ENCODE measurements around the gene TPCN1. TPM values are rescaled to one million over a fixed set of nuclear protein-coding genes. Genes with fewer than 3 reads are reported as not detected.

Gene TPCN1
- total and polyA plus RNA-seq, 2 donors (not counting 1 experiment from before 2014, with no cell fraction given): 17.2 to 17.8 TPM

DNA sequence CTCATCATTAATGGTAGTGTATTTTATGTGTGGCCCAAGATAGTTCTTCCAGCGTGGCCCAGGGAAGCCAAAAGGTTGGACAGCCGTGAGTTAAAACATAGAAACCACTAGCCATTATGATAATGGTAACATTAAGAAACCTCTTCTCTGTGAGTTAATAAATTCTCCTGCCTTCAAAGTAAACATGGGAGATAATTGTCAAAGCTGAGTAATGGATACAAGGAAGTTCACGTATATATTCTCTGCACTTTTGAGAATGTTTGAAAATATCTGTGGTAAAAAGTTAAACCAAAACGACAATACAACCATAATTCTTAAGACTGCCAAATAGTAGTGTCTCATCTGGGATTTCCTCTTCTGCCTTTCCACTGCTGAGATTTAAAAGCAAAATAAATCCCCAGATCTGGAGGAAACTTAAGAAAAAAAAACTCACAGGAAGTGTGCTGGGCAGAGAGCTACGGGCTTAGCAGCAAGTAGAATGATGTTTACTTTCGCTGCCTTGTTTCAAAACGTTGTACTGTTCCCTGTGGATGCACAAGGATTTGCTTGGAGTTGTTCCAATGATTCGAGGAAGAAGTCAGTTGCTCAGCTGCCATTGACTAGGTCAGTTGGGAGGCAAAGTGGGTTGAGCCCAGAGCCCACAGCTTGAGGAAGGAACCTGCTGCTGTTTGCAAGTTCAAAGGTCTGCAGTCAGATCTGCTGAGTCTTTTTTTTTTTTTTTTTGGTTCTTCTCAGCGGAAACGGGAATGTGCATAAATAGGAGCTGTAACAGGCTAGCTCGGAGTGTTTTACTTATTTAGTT, 1.7 kb downstream of the TPCN1 start:
- peak; percentile 85 to 96 for DNase-seq (ENCODE audit: low read depth in 2 of 2)
- TF ChIP-seq, protein P1, sequence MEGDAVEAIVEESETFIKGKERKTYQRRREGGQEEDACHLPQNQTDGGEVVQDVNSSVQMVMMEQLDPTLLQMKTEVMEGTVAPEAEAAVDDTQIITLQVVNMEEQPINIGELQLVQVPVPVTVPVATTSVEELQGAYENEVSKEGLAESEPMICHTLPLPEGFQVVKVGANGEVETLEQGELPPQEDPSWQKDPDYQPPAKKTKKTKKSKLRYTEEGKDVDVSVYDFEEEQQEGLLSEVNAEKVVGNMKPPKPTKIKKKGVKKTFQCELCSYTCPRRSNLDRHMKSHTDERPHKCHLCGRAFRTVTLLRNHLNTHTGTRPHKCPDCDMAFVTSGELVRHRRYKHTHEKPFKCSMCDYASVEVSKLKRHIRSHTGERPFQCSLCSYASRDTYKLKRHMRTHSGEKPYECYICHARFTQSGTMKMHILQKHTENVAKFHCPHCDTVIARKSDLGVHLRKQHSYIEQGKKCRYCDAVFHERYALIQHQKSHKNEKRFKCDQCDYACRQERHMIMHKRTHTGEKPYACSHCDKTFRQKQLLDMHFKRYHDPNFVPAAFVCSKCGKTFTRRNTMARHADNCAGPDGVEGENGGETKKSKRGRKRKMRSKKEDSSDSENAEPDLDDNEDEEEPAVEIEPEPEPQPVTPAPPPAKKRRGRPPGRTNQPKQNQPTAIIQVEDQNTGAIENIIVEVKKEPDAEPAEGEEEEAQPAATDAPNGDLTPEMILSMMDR (conservative IDR thresholded peaks at IDR 0.05 in 1 of 2, IDR thresholded peaks at IDR 0.05 in 1 of 2; ENCODE audit: low read depth in 1 of 2, low read length in 2 of 2): no peak
- no peak for TF ChIP-seq EZH2 (IDR thresholded peaks at IDR 0.05; ENCODE audit: low read length, missing control alignments)
- Histone ChIP-seq H3K27me3 (ENCODE audit: control insufficient read depth, insufficient read depth, low read length) (no peaks in the 10 kb centered on the region), H3K27ac (ENCODE audit: insufficient read depth, low read length) (peak overlapping the region; percentile 68), H3K4me3 (replicated peaks in 1 of 4; ENCODE audit: control extremely low read depth in 1 of 4, insufficient read depth in 1 of 4, low read depth in 3 of 4, low read length in 4 of 4) (peak overlapping the region; percentile 29 to 82 (median 73)), H2AFZ (ENCODE audit: low read length) (no peak overlapping the region), H3K36me3 (ENCODE audit: control insufficient read depth, insufficient read depth, low read length) (peaks cover 2% of the 10 kb centered on the region), H3K4me2 (ENCODE audit: extremely low read depth, insufficient read depth, low read length) (peak overlapping the region; percentile 93), H3K4me1 (ENCODE audit: control insufficient read depth, extremely low read depth, insufficient read depth, low read length) (peaks cover 12% of the 10 kb centered on the region), H3K9ac (ENCODE audit: insufficient read depth, low read length) (peak overlapping the region; percentile 22), H4K20me1 (ENCODE audit: control insufficient read depth, extremely low read depth, insufficient read depth, low read length) (no peaks in the 10 kb centered on the region), H3K9me3 (ENCODE audit: control insufficient read depth, insufficient read depth, low read depth, low read length) (no peaks in the 10 kb centered on the region), H3K79me2 (ENCODE audit: control insufficient read depth, insufficient read depth, low read length) (peaks cover 3% of the 10 kb centered on the region)

DNA sequence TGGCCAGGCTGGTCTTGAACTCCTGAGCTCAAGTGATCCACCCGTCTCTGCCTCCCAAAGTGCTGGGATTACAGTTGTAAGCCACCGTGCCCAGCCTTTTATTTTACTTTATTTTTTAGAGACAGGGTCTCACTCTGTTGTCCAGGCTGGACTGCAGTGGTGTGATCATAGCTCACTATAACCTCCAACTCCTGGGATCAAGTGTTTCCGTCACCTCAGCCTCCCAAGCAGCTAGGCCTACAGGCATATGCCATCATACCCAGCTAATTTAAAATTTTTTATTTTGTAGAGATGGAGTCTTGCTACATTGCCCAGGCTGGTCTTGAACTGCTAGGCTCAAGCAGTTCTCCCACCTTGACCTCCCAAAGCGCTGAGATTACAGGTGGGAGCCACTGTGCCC, 3.7 kb downstream of the TPCN1 start:
- Histone ChIP-seq H4K20me1 (ENCODE audit: control insufficient read depth, extremely low read depth, insufficient read depth, low read length) (no peaks in the 10 kb centered on the region), H2AFZ (ENCODE audit: low read length) (no peak overlapping the region), H3K79me2 (ENCODE audit: control insufficient read depth, insufficient read depth, low read length) (peaks cover 3% of the 10 kb centered on the region), H3K36me3 (ENCODE audit: control insufficient read depth, insufficient read depth, low read length) (peaks cover 2% of the 10 kb centered on the region), H3K27me3 (ENCODE audit: control insufficient read depth, insufficient read depth, low read length) (no peaks in the 10 kb centered on the region), H3K9ac (ENCODE audit: insufficient read depth, low read length) (no peak overlapping the region), H3K4me2 (ENCODE audit: extremely low read depth, insufficient read depth, low read length) (no peak overlapping the region), H3K4me1 (ENCODE audit: control insufficient read depth, extremely low read depth, insufficient read depth, low read length) (peaks cover 12% of the 10 kb centered on the region), H3K27ac (ENCODE audit: insufficient read depth, low read length) (no peak overlapping the region), H3K9me3 (ENCODE audit: control insufficient read depth, insufficient read depth, low read depth, low read length) (no peaks in the 10 kb centered on the region), H3K4me3 (replicated peaks in 1 of 4; ENCODE audit: control extremely low read depth in 1 of 4, insufficient read depth in 1 of 4, low read depth in 3 of 4, low read length in 4 of 4) (no peak overlapping the region)
- no peak for TF ChIP-seq EZH2 (IDR thresholded peaks at IDR 0.05; ENCODE audit: low read length, missing control alignments)
- TF ChIP-seq, protein P1 (conservative IDR thresholded peaks at IDR 0.05 in 1 of 2, IDR thresholded peaks at IDR 0.05 in 1 of 2; ENCODE audit: low read depth in 1 of 2, low read length in 2 of 2): no peak
- no peak for DNase-seq (ENCODE audit: low read depth in 2 of 2)

DNA sequence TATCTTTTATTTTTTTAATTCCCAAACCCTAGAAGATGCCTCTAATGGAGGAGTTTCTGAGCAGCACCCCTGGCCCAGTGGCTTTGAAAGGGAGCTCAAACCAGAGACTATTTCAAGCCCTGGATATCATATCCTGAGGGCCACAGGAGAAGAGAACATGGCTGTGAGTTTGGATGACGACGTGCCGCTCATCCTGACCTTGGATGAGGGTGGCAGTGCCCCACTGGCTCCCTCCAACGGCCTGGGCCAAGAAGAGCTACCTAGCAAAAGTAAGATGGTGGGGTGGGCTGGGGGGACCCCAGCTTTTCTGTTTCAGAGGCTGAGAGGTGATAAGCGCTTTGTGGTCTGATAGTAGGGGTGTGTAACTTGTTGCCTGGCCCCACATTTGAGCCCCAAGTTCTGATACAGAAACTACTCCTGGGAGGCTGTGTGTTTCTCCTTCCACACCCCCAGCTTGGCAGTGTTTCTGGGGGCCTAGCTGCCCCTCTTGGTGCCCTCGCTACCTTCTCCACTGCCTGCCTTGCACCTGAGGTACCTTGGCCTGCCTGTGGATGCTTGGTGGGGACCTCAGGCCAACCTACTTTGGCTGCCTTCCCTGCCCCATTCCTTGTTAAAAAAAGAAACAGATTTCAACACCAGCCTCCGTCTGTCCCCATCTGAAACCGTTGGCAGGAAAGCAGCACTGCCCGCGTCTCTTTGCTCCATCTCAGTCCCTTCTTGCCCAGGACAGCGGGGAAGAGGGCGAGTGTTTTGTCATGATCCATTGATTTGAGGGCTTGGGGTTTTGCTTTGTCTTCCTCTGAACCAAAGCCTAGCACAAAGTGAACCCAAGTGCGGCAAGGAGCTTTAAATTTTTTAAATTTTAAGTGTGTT, 5.7 kb downstream of the TPCN1 start:
- Histone ChIP-seq H3K4me3 (replicated peaks in 1 of 4; ENCODE audit: control extremely low read depth in 1 of 4, insufficient read depth in 1 of 4, low read depth in 3 of 4, low read length in 4 of 4) (no peak overlapping the region), H3K27ac (ENCODE audit: insufficient read depth, low read length) (no peak overlapping the region), H3K36me3 (ENCODE audit: control insufficient read depth, insufficient read depth, low read length) (peaks cover 11% of the 10 kb centered on the region), H3K9me3 (ENCODE audit: control insufficient read depth, insufficient read depth, low read depth, low read length) (no peaks in the 10 kb centered on the region), H3K9ac (ENCODE audit: insufficient read depth, low read length) (no peak overlapping the region), H3K4me2 (ENCODE audit: extremely low read depth, insufficient read depth, low read length) (no peak overlapping the region), H4K20me1 (ENCODE audit: control insufficient read depth, extremely low read depth, insufficient read depth, low read length) (no peaks in the 10 kb centered on the region), H3K27me3 (ENCODE audit: control insufficient read depth, insufficient read depth, low read length) (no peaks in the 10 kb centered on the region), H3K4me1 (ENCODE audit: control insufficient read depth, extremely low read depth, insufficient read depth, low read length) (peaks cover 13% of the 10 kb centered on the region), H2AFZ (ENCODE audit: low read length) (no peak overlapping the region), H3K79me2 (ENCODE audit: control insufficient read depth, insufficient read depth, low read length) (peaks cover 1% of the 10 kb centered on the region)
- no peak for TF ChIP-seq EZH2 (IDR thresholded peaks at IDR 0.05; ENCODE audit: low read length, missing control alignments)
- TF ChIP-seq, protein P1 (conservative IDR thresholded peaks at IDR 0.05 in 1 of 2, IDR thresholded peaks at IDR 0.05 in 1 of 2; ENCODE audit: low read depth in 1 of 2, low read length in 2 of 2): no peak
- no peak for DNase-seq (ENCODE audit: low read depth in 2 of 2)
